ENCODE measurements around the gene DDX53. TPM values are rescaled to one million over a fixed set of nuclear protein-coding genes. Genes with fewer than 3 reads are reported as not detected.
A peak's percentile ranks its signal among the peaks of the same experiment; 100 is the strongest.

The DDX53 gene
- not detected for total RNA-seq

DNA sequence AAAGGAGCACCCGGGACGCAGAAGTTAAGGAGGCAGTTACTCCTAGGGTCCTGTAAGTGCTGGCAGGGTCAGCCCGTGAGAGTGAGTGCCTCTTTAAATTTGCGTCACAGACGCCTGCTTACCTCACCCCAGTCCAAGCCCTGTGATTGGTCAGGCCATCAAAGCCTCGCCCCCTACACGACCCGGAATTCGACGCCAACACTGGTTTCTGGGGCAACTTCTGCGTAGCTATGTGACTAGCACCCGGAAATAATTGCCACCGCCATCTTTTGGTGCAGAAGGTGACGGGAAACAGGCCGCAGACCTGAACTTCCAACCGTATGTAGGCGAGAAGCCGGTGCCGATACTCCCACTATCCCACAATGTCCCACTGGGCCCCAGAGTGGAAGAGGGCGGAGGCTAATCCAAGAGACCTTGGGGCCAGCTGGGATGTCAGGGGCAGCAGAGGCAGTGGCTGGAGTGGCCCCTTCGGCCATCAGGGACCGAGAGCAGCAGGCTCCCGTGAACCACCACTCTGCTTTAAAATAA, at the start of gene DDX53:
Gene DDX53 (plus strand): TSS at position 265 of the 528 bp plus-strand sequence. CDS start 98 bp downstream, at position 363.
- H3K4me3 ChIP-seq (ENCODE audit: low read depth, poor library complexity, severe bottlenecking), result no peak within 1 kb of the TSS
- 81 to 99% methylated on average over 8 to 23 of the region's 23 CpGs for WGBS, 2 donors
- no peak for DNase-seq (ENCODE audit: low spot score in 2 of 2)
- TF ChIP-seq, protein P1, sequence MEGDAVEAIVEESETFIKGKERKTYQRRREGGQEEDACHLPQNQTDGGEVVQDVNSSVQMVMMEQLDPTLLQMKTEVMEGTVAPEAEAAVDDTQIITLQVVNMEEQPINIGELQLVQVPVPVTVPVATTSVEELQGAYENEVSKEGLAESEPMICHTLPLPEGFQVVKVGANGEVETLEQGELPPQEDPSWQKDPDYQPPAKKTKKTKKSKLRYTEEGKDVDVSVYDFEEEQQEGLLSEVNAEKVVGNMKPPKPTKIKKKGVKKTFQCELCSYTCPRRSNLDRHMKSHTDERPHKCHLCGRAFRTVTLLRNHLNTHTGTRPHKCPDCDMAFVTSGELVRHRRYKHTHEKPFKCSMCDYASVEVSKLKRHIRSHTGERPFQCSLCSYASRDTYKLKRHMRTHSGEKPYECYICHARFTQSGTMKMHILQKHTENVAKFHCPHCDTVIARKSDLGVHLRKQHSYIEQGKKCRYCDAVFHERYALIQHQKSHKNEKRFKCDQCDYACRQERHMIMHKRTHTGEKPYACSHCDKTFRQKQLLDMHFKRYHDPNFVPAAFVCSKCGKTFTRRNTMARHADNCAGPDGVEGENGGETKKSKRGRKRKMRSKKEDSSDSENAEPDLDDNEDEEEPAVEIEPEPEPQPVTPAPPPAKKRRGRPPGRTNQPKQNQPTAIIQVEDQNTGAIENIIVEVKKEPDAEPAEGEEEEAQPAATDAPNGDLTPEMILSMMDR (IDR thresholded peaks at IDR 0.05), result no peak
- no peak for TF ChIP-seq POLR2A (IDR thresholded peaks at IDR 0.05)
- intact Hi-C loops (cut with DNase I; ENCODE audit: low total_unique reads), result no loop called here

DNA sequence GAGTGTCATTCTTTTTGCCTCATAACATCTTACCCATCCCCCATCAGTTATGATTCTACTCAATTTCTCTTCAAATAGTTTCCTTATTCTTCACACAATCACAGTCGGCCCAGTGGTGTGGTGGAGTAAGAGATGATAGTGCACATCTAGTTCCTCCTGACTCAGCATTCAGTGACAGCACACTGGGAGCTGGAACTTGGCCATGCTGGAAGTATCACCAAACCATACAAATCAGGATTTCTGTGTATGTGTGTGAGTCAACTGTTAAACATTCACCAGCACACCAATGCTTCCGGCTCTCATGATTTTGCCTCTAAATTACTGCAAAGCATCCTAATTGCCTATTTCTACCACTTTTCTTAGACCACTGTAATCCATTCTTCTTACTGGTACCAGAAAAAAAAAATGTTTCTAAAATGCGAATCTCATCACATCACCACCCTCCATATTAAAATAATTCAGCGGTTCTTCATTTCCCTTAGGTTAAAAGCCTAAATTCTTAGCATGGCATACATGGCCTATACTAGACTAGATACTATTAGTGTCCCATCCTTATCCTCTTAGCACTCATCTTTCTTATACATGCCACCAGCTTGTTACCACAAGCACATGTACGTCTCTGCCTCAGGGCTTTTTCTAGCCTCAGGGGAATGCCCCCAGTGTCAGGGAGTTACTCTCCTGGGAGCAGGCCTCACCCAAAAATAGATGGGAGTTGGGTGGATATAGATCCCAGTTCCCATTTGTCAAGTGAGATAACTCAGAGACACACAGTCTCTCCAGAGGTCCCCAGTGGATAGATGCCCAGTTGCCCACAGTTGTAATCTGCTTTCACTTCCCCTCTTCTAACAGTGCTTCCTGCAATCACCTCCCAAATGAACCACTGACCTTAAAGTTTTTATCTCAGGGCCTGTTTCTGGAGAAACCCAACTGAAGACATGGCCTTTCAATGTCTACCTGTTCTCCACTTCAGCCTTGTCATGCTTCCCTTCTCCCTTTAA, 49.2 kb upstream of the DDX53 start:
- H3K4me3 ChIP-seq (ENCODE audit: low read depth, poor library complexity, severe bottlenecking), result no peak overlapping the region
- WGBS, 2 donors, result 70 to 73% methylated on average over 5 of the region's 5 CpGs
- intact Hi-C loops (cut with DNase I; ENCODE audit: low total_unique reads), result no loop called here
- DNase-seq (ENCODE audit: low spot score in 2 of 2), result peak in 1 of 2 donors; percentile 13
- TF ChIP-seq POLR2A (IDR thresholded peaks at IDR 0.05), result no peak
- TF ChIP-seq, protein P1 (IDR thresholded peaks at IDR 0.05), result no peak

DNA sequence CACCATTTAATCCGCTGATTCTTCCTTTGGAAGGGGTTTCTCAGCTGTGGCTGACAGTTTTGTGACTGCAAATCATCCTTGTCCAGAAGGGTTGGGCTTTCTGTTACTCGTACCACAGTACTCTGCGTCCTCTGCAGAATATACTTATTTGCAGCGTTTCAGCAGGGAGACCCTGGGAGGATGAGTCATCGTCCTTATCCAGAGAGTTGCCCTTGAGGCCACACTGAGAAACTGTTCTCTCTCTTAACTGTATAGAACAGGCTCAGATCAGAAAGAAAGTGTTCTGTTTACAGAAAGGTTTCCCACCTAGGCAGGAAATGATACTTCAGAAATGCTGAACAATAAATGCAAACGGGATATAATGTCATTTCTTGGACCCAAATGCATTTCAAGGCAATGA, 47.8 kb upstream of the DDX53 start:
- DNase-seq (ENCODE audit: low spot score in 2 of 2), result no peak
- intact Hi-C loops (cut with DNase I; ENCODE audit: low total_unique reads), result no loop called here
- H3K4me3 ChIP-seq (ENCODE audit: low read depth, poor library complexity, severe bottlenecking), result no peak overlapping the region
- WGBS, 2 donors, result 28 to 47% methylated on average over 6 of the region's 6 CpGs
- TF ChIP-seq, protein P1 (IDR thresholded peaks at IDR 0.05), result no peak
- no peak for TF ChIP-seq POLR2A (IDR thresholded peaks at IDR 0.05)

DNA sequence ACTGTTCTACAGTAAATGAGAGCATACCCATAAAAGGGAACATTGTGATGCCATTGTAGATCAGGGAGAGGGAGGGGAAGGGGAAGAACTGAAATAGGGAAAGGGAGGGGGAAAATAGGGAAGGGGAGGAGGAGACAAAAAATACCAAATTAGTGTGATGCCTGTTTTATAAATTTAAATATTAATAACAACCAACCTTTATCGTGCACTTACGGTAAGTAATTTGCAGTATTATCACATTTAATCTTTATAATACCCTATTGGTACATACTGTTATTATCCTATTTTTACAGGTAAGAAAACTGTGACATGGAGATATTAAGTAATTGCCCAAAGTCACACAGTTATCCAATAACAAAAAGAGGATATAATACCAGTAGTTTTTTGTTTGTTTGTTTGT, 41.5 kb upstream of the DDX53 start:
- DNase-seq (ENCODE audit: low spot score in 2 of 2), result no peak
- WGBS, 2 donors, result 92 to 95% methylated on average over 2 of the region's 2 CpGs
- TF ChIP-seq POLR2A (IDR thresholded peaks at IDR 0.05), result no peak
- TF ChIP-seq, protein P1 (IDR thresholded peaks at IDR 0.05), result no peak
- intact Hi-C loops (cut with DNase I; ENCODE audit: low total_unique reads), result no loop called here
- no peak overlapping the region for H3K4me3 ChIP-seq (ENCODE audit: low read depth, poor library complexity, severe bottlenecking)

DNA sequence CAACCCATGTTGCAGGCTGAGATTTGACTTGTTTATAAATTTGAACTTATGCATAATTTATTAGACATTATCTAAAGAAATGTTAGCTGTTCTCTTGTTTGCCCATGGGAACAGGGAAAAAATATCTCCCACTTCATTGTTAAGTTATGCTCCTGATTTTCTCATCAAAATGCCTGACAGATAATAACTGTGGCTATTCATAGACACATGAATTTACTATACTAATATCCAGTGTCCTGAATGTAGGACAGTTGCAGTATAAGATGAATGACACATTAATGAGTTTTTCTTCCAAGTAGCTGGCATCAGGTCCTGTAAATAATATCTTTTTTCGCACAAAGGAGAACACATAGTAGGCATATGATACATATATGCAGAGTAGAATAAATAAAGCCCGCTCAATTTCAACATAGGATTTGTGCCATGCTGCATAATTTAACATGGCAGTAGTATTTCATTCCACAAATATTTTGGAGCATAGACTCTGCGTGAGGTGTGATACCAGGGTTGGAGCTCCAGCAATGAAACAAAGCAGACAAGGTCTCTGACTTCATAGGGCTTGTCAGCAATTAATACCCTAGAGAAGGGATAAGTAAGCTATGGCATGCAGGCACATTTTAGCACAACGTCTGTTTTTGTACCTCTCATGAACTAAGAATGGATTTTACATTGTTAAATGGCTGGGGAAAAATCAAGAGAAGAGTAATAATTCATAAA, 40.4 kb upstream of the DDX53 start:
- no peak for TF ChIP-seq POLR2A (IDR thresholded peaks at IDR 0.05)
- TF ChIP-seq, protein P1 (IDR thresholded peaks at IDR 0.05), result no peak
- H3K4me3 ChIP-seq (ENCODE audit: low read depth, poor library complexity, severe bottlenecking), result no peak overlapping the region
- intact Hi-C loops (cut with DNase I; ENCODE audit: low total_unique reads), result no loop called here
- 68 to 74% methylated on average over 4 of the region's 4 CpGs for WGBS, 2 donors
- DNase-seq (ENCODE audit: low spot score in 2 of 2), result no peak
